ENCODE measurements around the gene MYO7B. TPM values are rescaled to one million over a fixed set of nuclear protein-coding genes. Genes with fewer than 3 reads are reported as not detected.

MYO7B gene
- polyA plus RNA-seq, 1 donor: 1.1 TPM

DNA sequence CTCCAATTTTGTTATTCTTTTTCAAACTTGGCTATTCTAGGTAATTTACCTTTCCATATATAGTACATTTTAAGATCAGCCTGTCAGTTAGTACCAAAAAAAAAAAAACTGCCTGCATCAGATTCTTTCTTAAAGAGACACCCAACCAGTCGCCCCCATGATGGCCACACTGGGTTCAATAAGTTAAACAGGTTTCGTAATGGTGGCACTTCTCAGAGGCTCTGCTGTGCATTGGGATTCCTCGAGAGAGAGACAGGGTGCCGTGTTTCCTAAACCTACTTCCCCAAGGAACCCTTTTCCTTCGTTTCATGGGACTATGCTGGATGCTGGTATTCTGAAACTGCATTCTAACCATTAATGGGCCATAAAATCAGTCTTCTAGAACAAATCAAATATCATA is 37.4 kb downstream of the MYO7B start:
- DNase-seq (ENCODE audit: low read depth): no peak

DNA sequence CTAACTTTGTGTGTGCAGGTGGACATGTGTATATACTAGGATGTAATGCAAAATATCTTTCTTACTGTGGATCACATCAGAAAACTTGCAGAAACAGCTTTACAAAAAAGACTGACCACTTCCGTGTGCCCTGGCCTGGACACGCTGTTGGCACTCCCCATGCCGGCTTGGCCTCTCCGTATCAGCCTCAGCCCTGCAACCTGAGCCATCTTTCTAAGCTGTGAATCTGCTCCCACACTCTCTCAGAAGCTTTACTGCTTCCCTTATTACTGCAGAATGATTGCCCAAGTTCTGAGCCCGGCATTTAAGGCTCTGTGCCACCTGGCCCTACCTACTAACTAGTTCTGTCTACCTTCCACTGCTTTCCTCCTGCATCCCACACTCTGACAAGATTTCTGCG is 37.8 kb downstream of the MYO7B start:
- DNase-seq (ENCODE audit: low read depth): no peak

DNA sequence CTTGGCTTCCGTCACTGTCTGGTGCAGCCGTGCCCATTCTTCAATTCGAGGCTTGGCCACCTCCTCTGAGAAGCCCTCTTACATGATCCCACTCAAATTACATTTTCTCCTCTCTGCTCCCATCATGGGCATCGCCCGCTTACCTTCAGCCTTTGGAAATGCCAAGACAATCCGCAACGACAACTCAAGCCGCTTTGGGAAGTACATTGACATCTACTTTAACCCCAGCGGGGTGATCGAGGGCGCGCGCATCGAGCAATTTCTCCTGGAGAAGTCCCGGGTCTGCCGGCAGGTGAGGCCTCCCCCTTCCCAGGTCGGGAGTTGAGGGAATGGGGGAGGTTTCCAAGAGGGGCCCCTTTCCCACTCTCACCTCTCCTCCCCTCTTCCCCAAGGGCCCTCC is 38.3 kb downstream of the MYO7B start:
- no peak for DNase-seq (ENCODE audit: low read depth)

DNA sequence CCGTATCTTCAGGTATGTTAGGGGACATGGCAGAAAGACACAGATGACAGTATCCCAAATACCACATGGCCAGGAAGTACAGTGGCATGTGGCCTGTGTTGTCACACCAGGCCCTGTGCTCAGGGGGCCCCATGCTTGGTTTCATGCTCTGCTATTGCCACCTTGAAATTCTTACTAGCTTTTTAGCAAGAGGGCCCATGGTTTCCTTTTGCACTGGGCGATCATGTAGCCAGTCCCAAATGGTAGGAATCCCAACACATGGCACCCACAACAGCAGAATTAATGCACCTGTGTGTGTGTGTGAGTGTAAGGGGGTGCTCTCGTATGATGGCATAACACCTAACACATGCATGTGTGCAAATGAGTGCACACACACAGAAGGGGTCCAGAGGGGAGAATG is 39.2 kb downstream of the MYO7B start:
- no peak for DNase-seq (ENCODE audit: low read depth)

DNA sequence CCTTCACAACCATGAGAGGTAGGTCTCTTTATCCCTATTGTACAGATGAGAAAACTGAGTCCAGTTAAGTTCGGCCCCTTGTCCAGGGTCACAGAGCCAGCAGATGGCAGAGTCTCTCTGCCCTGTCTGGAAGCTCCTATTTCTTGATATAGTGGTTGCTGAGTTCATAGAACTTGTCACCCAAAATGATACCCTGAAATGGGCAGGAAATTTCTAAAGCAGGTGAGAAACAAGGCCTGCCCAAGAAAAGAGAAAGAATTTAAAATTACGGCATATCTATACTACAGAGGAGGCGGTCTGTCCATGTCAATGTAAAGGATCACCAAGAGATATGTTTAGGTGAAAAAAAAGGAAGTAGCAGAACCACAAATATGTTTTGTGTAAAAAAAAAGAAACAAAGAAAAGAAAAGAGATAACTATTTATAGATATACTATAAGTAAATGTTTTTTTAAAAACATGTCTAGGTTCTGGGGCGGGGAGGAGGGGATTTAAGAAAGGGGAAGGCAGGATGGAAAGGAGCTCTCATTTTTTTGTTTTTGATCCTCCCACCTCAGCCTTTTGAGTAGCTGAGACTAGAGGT is 39.8 kb downstream of the MYO7B start:
- no peak for DNase-seq (ENCODE audit: low read depth)

DNA sequence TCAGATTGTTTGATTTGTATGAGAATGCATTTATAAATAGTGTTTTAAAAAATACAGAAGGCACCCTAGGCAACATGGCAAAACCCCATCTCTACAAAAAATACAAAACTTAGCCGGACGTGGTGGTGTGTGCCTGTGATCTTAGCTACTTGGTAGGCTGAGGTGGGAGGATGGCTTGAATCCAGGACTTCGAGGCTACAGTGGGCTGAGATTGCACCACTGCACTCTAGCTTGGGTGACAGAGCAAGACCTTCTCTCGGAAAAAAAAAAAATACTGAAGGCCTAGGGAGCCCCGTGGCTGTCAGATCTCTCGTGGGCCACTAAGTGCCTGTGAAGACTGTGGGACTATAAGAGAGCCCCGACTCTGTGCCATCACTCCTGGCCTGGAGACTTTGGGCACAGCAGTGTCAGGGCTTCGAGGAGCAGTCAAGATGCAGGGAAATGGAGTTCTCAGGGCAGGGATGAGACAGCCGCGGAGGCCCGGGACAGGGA is 40.5 kb downstream of the MYO7B start:
- DNase-seq (ENCODE audit: low read depth): no peak

DNA sequence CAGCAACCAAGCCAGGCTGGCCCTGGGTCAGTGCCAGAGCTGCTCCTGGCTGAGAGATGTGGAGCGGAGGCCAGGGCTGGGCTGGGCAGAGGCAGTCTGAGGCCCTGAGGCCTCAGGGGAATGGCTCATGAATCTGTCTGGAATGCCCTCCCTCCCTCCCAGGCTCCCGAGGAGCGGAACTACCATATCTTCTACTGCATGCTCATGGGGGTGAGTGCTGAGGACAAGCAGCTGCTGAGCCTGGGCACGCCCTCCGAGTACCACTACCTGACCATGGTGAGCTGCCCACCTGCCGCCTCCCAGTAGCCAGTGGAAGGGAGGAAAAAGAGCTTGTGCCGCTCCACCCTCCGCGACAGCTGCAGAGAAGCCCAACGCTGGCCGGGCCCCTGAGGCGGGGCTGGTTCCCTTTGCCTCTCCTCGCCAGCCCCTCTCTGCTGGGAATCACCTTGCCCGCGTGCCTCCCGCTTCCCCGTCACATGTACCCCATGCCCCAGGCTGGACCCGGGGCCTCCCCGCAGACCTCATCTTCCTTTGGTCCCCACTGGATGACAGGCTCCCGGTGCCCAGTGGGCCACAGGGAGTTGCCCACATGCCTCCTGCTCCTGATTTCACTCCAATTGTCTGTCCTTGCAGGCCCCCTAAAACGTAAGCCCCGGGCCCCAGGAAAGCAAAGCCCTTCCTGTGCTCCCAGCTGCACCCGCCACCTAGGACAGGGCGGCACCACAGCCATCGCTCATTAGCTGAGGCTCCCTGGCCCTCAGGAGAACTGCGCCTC is 41.1 kb downstream of the MYO7B start:
- no peak for DNase-seq (ENCODE audit: low read depth)

DNA sequence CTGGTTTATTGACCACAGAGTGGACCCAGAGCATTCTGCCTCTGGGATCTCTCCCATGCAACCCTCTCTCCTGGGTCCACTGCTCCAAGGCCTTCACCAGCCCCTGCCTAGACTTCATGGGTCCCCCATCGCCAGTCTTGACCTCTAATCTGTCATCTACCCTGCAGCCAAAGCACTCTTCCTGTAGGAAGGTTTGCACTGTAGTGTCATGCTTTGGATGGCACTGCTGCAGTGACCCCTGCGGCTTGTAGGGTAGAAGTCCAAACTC is 41.7 kb downstream of the MYO7B start:
- DNase-seq (ENCODE audit: low read depth): no peak

DNA sequence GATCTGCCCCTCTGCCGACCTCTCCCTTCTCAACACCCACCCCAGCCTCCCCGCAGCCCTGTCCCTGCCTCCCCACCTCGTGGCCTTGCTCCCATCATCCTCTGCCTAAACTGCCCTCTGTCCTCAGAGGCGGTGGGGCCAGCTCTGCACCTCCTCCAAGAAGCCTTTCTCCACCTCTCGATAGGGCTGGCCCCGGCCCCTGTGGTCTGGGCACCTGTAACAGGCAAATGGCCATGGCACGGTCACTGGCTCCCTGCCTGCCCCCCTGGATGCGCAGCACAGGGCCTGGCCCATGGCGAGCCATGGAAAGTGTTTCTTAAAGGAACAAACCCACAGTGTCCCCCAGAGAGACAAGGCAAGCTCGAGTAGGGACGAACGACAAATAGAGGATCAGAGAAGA is 42.0 kb downstream of the MYO7B start:
- DNase-seq (ENCODE audit: low read depth): no peak

DNA sequence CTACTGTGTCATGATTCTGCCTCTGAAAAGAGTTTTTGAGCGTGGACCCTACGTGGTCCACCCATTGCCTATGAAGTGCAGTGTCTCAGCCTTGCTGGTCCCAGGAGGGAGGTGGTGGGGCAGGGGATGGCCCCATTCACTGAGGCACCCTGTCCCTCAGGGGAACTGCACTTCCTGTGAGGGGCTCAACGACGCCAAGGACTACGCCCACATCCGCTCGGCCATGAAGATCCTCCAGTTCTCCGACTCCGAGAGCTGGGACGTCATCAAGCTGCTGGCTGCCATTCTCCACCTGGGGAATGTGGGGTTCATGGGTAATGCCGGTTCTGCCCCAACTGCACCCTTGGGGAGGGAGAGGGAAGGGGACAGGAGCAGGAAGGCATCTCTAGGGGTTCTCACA is 42.5 kb downstream of the MYO7B start:
- DNase-seq (ENCODE audit: low read depth): no peak

DNA sequence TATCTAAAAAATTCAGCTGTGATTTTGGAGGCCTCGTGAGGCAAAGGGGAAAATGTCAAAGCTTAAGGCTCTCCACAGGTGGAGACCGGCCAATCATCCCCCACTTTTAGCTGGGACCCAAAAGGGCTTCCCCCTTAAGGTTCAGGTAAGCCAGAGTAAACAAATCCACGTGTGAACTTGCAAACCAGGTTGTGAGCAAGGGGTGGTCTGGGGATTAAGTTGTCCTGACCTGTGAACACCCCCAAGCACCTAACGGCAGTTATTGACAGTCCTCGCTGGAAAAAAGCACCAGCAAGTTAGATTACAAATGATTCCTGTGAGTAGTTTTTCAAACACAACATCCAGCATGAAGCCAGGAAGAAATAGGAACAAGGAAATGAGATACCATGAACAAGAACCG is 42.9 kb downstream of the MYO7B start:
- no peak for DNase-seq (ENCODE audit: low read depth)

DNA sequence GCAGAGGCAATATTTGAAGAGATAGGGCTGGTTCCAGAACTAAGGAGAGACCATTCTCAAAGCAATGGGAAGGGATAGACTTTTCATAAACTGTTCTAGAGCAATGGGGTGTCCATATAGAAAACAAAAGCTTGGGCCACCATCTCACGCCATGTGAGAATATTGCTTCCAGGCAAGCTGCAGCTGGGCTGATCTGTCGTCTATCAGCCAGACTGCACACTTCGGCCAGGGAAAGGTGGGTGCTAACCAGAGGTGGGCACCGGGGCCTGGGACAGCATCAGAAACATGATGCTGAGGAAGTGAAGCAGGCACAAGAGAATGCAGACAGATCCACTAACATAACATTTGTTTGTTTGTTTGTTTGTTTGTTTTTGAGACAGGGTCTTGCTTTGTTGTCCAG is 43.7 kb downstream of the MYO7B start:
- no peak for DNase-seq (ENCODE audit: low read depth)

DNA sequence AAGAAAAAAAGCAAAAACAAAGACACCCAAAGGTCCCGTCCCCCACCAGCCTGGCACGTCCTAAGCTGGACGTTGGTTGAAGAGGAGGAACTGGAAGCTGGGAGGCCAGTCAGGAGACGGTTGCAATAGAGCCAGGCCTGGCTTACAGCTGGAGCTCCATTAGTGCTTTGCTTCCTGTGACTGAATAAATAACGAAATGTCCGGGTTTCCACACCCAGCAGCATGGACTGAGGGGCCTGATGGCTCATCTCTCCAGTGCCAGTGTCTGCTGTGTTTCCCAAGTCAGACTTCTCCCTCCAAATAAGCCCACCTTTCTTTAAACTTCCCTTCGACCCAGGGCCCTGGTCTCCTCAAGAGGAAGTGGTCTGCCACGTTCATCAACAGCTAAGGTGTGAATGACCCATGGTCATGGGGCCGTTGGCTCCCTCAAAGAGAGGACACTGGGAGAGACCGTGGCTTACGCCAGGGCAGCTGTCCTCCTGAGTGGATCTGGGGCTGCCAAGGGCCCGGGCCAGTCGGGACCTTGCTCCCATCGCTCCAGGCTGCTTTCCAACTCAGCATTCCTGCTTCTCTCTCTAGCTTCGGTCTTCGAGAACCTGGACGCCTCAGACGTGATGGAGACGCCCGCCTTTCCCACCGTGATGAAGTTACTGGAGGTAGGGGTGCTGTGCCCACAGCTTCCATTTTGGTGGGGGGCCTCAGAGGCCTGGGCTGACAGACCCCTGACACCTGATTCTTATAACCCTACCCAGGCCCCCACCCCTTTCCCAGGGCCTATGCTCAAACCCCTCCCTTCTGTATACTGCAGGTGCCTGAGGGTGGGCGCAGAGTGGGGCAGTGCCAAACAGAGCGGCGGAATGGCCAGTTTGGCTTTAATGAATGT is 44.9 kb downstream of the MYO7B start:
- DNase-seq (ENCODE audit: low read depth): no peak

DNA sequence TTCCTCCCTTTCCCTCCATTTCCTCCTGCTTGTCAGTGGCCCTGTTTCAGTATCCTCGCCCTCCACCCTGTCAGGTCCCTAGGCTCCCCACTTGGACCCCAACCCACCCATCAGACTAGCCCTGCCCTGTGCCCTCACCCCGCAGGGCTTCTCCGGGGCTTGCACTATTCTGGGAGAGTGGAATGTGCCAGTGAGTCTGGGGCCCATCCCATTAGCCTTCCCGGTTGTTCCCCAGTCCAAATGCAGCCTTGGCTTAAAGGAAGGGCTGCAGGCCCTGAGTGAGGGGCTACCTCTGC is 45.5 kb downstream of the MYO7B start:
- no peak for DNase-seq (ENCODE audit: low read depth)

DNA sequence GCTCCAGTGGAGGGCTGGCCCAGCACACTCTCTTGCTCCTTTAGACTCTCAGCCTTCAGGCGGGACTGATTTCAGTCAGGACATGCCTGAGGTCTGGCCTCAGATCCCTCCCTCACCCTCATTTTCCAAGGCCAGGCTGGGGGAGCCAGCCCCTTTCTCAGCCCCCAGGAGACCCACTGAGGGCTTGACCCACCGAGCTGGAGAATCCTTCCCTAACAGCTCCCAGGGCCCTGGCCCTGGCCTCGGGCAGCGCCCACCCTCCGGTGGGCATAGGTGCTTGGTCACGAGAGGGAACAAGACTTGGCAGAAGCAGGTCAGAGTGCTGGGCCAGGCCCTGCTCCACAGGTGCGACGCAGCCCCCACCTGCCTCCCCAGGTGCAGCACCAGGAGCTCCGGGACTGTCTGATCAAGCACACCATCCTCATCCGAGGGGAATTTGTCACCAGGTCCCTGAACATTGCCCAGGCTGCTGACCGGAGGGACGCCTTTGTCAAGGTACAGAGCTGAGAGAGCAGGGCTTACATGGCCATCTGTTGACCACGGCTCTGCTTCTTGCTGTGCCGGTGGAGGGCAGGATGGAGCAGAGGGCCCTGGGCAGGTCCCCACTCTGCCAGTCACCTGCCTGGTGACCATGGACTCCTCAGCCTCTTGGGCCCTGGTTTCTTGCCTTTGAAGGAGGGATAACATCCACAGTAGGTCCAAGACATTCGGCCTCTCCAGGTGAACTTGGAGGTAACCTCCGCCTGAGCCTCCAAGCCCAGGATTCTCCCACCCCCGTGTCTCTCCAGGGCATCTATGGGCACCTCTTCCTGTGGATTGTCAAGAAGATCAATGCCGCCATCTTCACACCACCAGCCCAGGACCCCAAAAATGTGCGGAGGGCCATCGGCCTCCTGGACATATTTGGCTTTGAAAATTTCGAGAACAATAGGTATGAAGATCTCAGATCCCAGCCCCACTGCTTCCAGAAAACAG is 46.3 kb downstream of the MYO7B start:
- no peak for DNase-seq (ENCODE audit: low read depth)

DNA sequence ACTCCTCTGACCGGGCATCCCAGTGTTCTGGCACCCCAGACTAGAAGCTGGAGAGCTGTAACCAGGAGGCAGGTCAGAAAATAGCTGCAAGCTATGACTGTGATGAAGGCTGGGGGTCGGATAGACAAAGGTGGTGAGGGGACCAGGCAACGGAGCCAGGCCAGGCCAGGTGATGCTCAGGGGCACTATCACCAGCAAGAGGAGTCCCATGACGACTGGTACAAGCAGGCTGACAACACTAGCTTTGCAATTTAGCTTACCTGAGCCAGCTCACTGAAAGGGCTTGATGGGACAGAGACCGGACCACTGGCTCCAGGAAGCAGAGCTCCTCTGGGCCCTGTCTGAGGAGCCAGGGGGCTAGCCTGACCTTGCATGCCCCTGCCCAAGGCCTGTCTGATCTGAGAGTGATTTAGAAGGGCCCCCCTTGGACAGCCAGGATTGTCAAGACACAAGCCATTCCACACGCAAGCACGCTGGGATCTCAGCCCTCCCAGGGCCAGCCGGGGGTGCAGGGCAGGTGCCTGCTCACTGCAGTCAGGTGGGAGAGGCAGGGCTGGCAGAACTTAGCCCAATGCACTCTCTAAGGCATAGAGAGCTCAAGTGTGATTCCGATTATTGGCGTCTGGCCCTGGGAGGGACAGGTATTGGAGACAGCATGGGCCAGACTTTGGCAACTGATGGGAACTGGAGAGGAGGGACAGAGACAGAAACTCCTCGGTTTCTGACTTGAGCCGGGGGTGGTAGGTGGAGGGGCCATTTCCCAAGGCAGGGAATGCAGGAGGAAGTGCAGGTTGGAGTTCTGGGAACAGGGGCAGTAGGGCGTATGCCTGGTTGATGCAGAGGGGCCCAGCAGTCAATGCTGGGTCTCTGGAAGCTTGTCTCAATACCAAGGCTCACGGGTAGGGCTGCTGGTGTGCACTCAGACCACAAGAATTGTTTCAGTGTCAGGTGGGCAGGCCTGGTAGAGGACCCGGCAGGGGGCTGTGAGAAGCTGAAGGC is 47.7 kb downstream of the MYO7B start:
- DNase-seq (ENCODE audit: low read depth): no peak

DNA sequence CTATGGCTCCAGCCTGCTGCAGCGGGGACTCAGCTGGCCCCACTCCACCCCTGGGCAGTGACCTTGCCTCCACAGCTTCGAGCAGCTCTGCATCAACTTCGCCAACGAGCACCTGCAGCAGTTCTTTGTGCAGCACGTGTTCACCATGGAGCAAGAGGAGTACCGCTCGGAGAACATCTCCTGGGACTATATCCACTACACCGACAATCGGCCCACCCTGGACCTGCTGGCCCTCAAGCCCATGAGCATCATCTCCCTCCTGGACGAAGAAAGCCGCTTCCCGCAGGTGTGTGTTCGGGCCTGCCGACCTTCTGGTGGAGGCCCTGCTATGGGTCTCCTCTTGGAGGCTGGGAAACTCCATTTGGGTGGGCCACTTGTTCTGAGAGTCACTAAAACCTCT is 48.6 kb downstream of the MYO7B start:
- no peak for DNase-seq (ENCODE audit: low read depth)

DNA sequence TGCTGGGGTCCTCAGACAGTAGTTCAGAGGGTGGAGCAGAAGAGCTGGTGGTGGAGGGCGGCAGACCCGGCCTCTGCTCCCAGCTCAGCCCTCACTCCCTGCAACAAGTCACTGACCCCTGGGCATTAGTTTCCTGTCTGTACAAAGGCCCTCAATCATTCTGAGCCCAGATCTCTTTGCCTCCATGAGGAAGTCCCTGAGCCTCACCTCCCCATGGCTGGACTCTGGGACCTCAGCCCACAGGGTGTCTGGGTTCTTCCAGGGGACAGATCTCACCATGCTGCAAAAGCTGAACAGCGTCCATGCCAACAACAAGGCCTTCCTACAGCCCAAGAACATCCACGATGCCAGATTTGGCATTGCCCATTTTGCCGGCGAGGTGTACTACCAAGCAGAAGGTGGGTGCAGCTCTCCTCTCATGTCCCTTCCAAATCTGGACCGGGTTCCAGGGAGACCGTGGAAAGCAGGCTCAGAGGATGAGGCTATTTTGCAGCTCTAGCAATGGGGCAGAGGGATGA is 49.1 kb downstream of the MYO7B start:
- DNase-seq (ENCODE audit: low read depth): no peak

DNA sequence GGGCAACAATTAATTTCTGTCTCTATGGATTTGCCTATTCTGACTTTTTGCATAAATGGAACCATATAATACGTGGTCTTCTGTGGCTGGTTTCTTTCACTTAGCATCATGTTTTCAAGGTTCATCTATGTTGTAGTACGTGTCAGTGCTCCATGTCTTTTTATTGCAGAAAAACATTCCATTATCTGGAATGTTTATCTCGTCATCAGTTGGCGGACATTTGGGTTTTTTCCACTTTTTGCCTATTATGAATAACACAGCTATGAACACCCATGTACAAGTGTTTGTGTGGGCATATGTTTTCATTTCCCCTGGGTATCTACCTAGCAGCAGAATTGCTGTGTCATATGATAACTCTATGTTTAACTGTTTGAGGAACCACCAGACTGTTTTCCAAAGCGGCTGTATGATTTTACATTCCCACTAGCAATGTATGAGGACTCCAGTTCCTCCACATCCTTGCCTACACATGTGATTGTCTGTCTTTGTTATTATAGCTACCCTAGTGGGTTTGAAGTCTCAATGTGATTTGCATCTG is 49.9 kb downstream of the MYO7B start:
- DNase-seq (ENCODE audit: low read depth): no peak

DNA sequence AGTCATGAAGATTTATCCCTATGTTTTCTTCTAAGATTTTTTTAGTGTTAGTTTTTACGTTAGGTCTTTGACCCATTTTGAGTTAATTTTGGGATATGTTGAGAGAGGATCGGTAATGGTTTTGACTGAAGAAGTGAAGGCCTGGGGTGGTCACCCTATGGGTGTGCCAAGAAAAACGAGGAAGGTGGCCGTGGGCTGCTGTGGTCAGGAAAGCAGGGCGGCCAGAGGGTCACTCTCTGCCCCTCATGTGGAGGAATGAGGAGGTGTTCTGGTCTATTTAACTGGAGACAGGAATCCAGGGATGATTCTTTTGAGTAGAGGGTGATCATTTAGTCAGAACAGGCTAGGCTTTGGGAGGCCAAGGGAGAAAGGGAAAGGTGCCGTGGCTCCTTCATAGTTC is 50.7 kb downstream of the MYO7B start:
- no peak for DNase-seq (ENCODE audit: low read depth)

Measured in forelimb muscle (tissue), 1 donor.